Stimulated activated CD8-positive, alpha-beta memory T cell treated with anti-CD3 and anti-CD28 coated beads, Interleukin-12 subunit alpha, Interleukin-12 subunit beta, amount 100 ng/mL, for 1 hour (primary cell): ENCODE data around the gene ZFYVE1.
A peak's percentile ranks its signal among the peaks of the same experiment; 100 is the strongest.
"Not testable (repeated sequence)": the region's sequence is repeated elsewhere in the genome, so short reads cannot be mapped to it uniquely, and the experiment has no call there.

Source experiments
- DNase-seq: peaks from one replicate; pipeline ENCODE4 v3.0.0-alpha.2; 2020; ENCODE audit warnings: low read depth

Gene ZFYVE1

GRCh38 chr14:72956741-72957140 is 70.2 kb downstream of the ZFYVE1 start:
- not testable (repeated sequence) for DNase-seq

GRCh38 chr14:72952171-72952570 is 74.7 kb downstream of the ZFYVE1 start:
- DNase-seq, result no peak

- DNase-seq, result peak; percentile 43
Observed at GRCh38 chr14:72948481-72949138, 78.3 kb downstream of the ZFYVE1 start.

GRCh38 chr14:72947366-72948160 is 79.3 kb downstream of the ZFYVE1 start:
- DNase-seq, result no peak

GRCh38 chr14:72946491-72946890 is 80.4 kb downstream of the ZFYVE1 start:
- no peak for DNase-seq

GRCh38 chr14:72945356-72946027 is 81.4 kb downstream of the ZFYVE1 start:
- no peak for DNase-seq

GRCh38 chr14:72943876-72944430 is 83.0 kb downstream of the ZFYVE1 start:
- DNase-seq, result no peak

- no peak for DNase-seq
Observed at GRCh38 chr14:72942934-72943333, 84.0 kb downstream of the ZFYVE1 start.

GRCh38 chr14:72941286-72941985 is 85.5 kb downstream of the ZFYVE1 start:
- DNase-seq, result no peak

- no peak for DNase-seq
Observed at GRCh38 chr14:72939630-72940029, 87.3 kb downstream of the ZFYVE1 start.

GRCh38 chr14:72932893-72933292 is 94.0 kb downstream of the ZFYVE1 start:
- DNase-seq, result no peak

- no peak for DNase-seq
Observed at GRCh38 chr14:72929316-72930080, 97.4 kb downstream of the ZFYVE1 start.

GRCh38 chr14:72928872-72929271 is 98.0 kb downstream of the ZFYVE1 start:
- no peak for DNase-seq

GRCh38 chr14:72926292-72927028 is 100.4 kb downstream of the ZFYVE1 start, which contains the start of gene DCAF4:
DCAF4 (plus strand) TSS chr14:72926464; CDS start chr14:72937979, 11,515 bp downstream.
- peak; percentile 83 for DNase-seq

GRCh38 chr14:72925815-72926291 is 101.1 kb downstream of the ZFYVE1 start:
- DNase-seq, result no peak

GRCh38 chr14:72925171-72925759 is 101.6 kb downstream of the ZFYVE1 start:
- DNase-seq, result no peak

GRCh38 chr14:72924337-72924736 is 102.6 kb downstream of the ZFYVE1 start:
- no peak for DNase-seq

- no peak for DNase-seq
Observed at GRCh38 chr14:72921396-72921795, 105.5 kb downstream of the ZFYVE1 start.

GRCh38 chr14:72920008-72920407 is 106.9 kb downstream of the ZFYVE1 start:
- DNase-seq, result no peak
